NCI-H748 treated with DMSO at 0.1 percent for 48 hours (cell line): ENCODE data around the gene ACTL6B.

Source experiments
- DNase-seq: peaks from one replicate; lab custom pipeline; 2025; lab: John Stamatoyannopoulos, UW

Gene ACTL6B

GRCh38 chr7:100683659-100684533 lies 27.6 kb upstream of the ACTL6B start:
- DNase-seq = no peak

GRCh38 chr7:100682991-100683658 lies 26.9 kb upstream of the ACTL6B start:
- DNase-seq = no peak

- DNase-seq = no peak
These were observed 26.0 kb upstream of the ACTL6B start for GRCh38 chr7:100682228-100682741.

- DNase-seq = no peak
These were observed 25.4 kb upstream of the ACTL6B start for GRCh38 chr7:100681491-100682227.

GRCh38 chr7:100680576-100681271 lies 24.5 kb upstream of the ACTL6B start:
- DNase-seq = no peak

- no peak for DNase-seq
These were observed 23.8 kb upstream of the ACTL6B start for GRCh38 chr7:100679927-100680575.

GRCh38 chr7:100679129-100679926 lies 23.1 kb upstream of the ACTL6B start:
- no peak for DNase-seq

- DNase-seq = no peak
These were observed 22.2 kb upstream of the ACTL6B start for GRCh38 chr7:100678291-100678984.

GRCh38 chr7:100677308-100678267 lies 21.3 kb upstream of the ACTL6B start:
- DNase-seq = no peak

GRCh38 chr7:100676501-100677306 lies 20.5 kb upstream of the ACTL6B start:
- DNase-seq = no peak

GRCh38 chr7:100675581-100676350 lies 19.5 kb upstream of the ACTL6B start:
- peak; percentile 66 for DNase-seq

GRCh38 chr7:100675105-100675451 lies 18.8 kb upstream of the ACTL6B start:
- no peak for DNase-seq

- no peak for DNase-seq
These were observed 18.3 kb upstream of the ACTL6B start for GRCh38 chr7:100674411-100675104.

- DNase-seq = no peak
These were observed 17.7 kb upstream of the ACTL6B start for GRCh38 chr7:100673942-100674410.

- DNase-seq = peak; percentile 93
These were observed 17.2 kb upstream of the ACTL6B start, which contains the start of gene GNB2 for GRCh38 chr7:100673302-100673941. Gene GNB2 (plus strand): TSS chr7:100673740. CDS start chr7:100676266, 2,526 bp downstream.
